GM23338 (cell line): ENCODE measurements around the gene NPAS3.

Source experiments
- CREB1 ChIP-seq: fragments of 250-450 bp; sonication (Bioruptor Pico); IDR thresholded peaks from 2 replicates; pipeline ENCODE4 v1.5.0; 2020; ENCODE audit warnings: low read depth, mild to moderate bottlenecking, moderate library complexity
- CTCF ChIP-seq, 2 experiments: fragments of 200-600 bp in 1 of 2; sonication (generic) in 1 of 2; conservative IDR thresholded peaks; 2 replicates each; pipeline versions ENCODE4 v1.5.1 to v1.6.1; 2016 to 2017; ENCODE audit warnings: antibody characterized with exemption in 2 of 2, low read depth in 2 of 2, mild to moderate bottlenecking in 2 of 2, moderate library complexity in 1 of 2
- EZH2 ChIP-seq: fragments of 200-600 bp; sonication (generic); IDR thresholded peaks from one replicate; pipeline ENCODE4 v1.8.0; 2017; ENCODE audit warnings: antibody characterized with exemption, mild to moderate bottlenecking, low read depth; ENCODE audit not compliant: unreplicated experiment

- TF ChIP-seq CTCF (conservative IDR thresholded peaks at IDR 0.05; ENCODE audit: low read depth in 2 of 2), result no peak
- TF ChIP-seq EZH2, result no peak
- no peak for TF ChIP-seq CREB1 (CRISPR knock-in tag)
Observed at GRCh38 chr14:33534104-33534503, 595.4 kb downstream of the NPAS3 start.
